ENCODE data around the gene FLYWCH2.
"Not testable (repeated sequence)": the region's sequence is repeated elsewhere in the genome, so short reads cannot be mapped to it uniquely, and the experiment has no call there.

Gene FLYWCH2

DNA sequence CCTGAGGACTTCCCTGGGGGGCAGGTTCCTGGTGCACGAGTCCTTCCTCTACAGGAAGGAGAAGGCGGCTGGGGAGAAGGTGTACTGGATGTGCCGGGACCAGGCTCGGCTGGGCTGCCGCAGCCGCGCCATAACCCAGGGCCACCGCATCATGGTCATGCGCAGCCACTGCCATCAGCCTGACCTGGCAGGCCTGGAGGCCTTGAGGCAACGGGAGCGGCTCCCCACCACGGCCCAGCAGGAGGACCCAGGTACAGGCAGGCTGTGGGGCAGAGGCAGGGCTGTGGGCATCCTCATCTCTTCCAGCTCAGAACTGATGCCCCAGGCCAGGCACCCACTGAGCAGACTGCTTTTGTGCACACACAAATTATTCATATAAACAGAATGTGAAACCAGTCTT is 55.2 kb downstream of the FLYWCH2 start:
- no peak for DNase-seq (ENCODE audit: low read depth, low spot score)

DNA sequence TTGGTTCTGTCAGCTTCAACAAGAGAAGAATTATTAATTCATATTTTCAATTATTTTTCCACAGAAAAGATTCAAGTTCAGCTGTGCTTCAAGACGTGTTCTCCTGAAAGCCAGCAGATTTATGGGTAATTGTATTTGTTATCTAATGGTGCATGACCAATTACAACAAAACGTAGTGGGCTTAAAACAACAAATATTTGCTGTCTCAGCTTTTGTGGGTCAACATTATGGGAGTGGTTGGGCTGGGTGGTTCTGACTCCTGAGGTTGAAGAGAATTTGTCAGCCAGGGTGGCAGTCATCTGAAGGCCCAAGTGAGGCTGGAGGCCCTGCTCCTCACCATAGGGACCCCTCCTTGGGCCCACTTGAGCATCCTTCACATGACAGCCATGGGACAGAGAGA is 57.0 kb downstream of the FLYWCH2 start:
- no peak for DNase-seq (ENCODE audit: low read depth, low spot score)

DNA sequence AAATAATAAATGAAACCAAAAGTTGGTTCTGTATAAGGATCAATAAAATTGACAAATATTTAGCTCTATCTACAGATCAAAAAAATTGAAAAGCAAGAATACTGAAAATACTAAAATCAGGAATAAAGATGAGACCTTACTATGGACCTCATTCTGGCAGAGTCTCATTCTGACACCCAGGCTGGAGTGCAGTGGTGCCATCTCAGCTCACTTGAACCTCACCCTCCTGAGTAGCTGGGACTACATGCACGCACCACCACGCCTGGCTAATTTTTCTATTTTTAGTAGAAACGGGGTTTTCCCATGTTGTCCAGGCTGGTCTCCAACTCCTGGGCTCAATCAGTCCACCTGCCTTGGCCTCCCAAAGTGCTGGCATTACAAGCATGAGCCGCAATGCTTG is 59.0 kb downstream of the FLYWCH2 start:
- no peak for DNase-seq (ENCODE audit: low read depth, low spot score)

DNA sequence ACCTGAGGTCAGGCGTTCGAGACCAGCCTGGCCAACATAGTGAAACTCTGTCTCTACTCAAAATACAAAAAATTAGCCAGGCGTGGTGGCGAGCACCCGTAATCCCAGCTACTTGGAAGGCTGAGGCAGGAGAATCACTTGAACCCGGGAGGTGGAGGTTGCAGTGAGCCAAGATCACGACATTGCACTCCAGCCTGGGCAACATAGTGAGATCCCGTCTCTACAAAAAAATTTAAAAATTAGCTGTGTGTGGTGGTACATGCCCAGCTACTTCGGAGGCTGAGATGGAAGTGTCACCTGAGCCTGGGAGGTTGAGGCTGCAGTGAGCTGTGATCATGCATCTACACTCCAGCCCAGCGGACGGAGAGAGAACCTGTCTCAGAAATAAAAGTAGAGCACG is 60.7 kb downstream of the FLYWCH2 start:
- DNase-seq (ENCODE audit: low read depth, low spot score) = not testable (repeated sequence)

DNA sequence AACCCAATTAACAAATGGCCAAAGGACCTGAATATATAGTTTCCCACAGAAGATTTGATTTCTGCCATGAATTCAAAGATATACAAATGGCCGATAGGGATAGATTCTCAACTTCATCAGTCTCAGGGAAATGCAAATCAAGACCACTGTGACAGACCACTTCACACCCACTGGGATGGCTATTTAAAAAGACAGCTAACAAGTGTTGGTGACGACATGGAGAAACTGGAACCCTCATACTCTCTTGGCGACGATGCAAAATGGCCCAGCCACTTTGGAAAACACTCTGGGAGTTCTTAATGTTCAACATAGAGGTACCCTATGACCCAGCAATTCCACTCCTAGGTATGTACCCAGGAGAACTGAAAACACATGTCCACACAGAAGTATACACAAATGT is 63.6 kb downstream of the FLYWCH2 start:
- no peak for DNase-seq (ENCODE audit: low read depth, low spot score)
